Measurements from ENCODE around the gene CORIN. TPM values are rescaled to one million over a fixed set of nuclear protein-coding genes. Genes with fewer than 3 reads are reported as not detected.

Gene CORIN
- total and polyA plus RNA-seq, 9 donors = 0.20 to 7.9 (median 0.80) TPM; not detected in 1

GRCh38 chr4:47749060-47749459 lies 88.8 kb downstream of the CORIN start:
- TF ChIP-seq POLR2A (IDR thresholded peaks at IDR 0.05) (no peak), CTCF (IDR thresholded peaks at IDR 0.05) (no peak), EP300 (IDR thresholded peaks at IDR 0.05) (no peak)
- Histone ChIP-seq H3K27me3 (no peaks in the 10 kb centered on the region), H3K27ac (no peak overlapping the region), H3K36me3 (no peaks in the 10 kb centered on the region), H3K4me3 (no peak overlapping the region), H3K9me3 (no peaks in the 10 kb centered on the region), H3K4me1 (ENCODE audit: insufficient read depth) (no peaks in the 10 kb centered on the region)
- 92 to 98% (median 96%) methylated on average over 1 of the region's 1 CpG for WGBS, 3 donors
- intact Hi-C loops (cut with DNase I) = no loop called here
- no peak for DNase-seq

DNA sequence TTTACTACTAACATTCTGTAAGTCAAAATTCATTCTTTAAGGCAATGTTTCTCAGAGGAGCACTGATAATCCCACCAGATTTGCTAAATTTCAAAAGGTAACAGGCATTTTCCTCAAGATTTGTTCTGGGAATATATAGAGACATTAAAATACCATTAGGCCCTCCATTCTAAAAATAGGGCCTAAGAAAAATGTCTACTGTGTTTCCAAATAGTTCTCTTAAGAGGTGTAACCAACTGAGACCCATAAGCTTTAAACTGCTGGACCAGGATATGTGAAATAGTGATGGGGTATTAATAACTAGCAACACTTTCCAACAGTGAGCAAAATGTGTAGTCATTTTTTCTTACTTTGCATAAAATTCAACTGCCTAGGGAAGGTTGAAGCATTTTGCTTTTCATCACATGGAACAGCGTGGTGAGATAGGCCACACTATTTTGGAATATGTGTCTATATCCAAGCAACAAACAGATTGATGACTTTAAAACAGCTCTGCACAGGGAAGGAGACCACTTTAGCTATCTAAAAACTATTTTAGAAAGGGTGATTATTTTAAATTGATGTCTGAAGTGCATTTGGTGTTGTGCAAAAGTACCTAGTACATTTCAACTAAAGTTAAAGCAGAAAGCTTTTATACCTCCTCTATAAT lies 89.9 kb downstream of the CORIN start:
- Histone ChIP-seq H3K27me3 (no peaks in the 10 kb centered on the region), H3K36me3 (no peaks in the 10 kb centered on the region), H3K9me3 (no peaks in the 10 kb centered on the region), H3K4me1 (ENCODE audit: insufficient read depth) (no peaks in the 10 kb centered on the region), H3K27ac (no peak overlapping the region), H3K4me3 (no peak overlapping the region)
- intact Hi-C loops (cut with DNase I) = no loop called here
- no peak for TF ChIP-seq CTCF (IDR thresholded peaks at IDR 0.05)
- no peak for TF ChIP-seq POLR2A (IDR thresholded peaks at IDR 0.05)
- TF ChIP-seq EP300 (IDR thresholded peaks at IDR 0.05) = no peak
- 58 to 71% (median 67%) methylated on average over 1 of the region's 1 CpG for WGBS, 3 donors
- no peak for DNase-seq

- TF ChIP-seq POLR2A (IDR thresholded peaks at IDR 0.05) (no peak), EP300 (IDR thresholded peaks at IDR 0.05) (no peak), CTCF (IDR thresholded peaks at IDR 0.05) (no peak)
- intact Hi-C loops (cut with DNase I) = no loop called here
- Histone ChIP-seq H3K27me3 (no peaks in the 10 kb centered on the region), H3K4me1 (ENCODE audit: insufficient read depth) (no peaks in the 10 kb centered on the region), H3K4me3 (no peak overlapping the region), H3K9me3 (no peaks in the 10 kb centered on the region), H3K27ac (no peak overlapping the region), H3K36me3 (no peaks in the 10 kb centered on the region)
- DNase-seq = no peak
These were observed 90.7 kb downstream of the CORIN start for GRCh38 chr4:47747211-47747610.

DNA sequence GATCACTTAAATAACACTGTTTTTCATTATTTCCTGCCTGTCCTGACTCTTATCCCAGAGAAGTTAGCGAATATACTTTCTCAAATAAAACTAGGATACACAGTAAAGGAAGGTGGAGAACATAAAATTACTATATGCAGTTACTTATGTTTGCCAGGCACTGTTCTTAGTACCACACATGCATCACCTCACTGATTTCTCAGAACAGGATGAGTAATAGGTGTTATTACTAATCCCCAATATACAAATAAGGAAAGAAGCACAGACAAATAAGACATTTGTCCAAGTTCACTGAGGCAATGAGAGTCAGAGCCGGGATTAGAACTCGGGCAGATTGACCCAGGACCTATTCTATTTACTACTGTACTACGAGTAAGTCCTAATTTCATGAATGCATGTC lies 91.7 kb downstream of the CORIN start:
- no peak for DNase-seq
- Histone ChIP-seq H3K4me3 (no peak overlapping the region), H3K9me3 (no peaks in the 10 kb centered on the region), H3K4me1 (ENCODE audit: insufficient read depth) (no peaks in the 10 kb centered on the region), H3K27me3 (no peaks in the 10 kb centered on the region), H3K36me3 (no peaks in the 10 kb centered on the region), H3K27ac (no peak overlapping the region)
- intact Hi-C loops (cut with DNase I) = no loop called here
- 92 to 93% (median 93%) methylated on average over 4 of the region's 4 CpGs for WGBS, 3 donors
- TF ChIP-seq CTCF (IDR thresholded peaks at IDR 0.05) = no peak
